Lower lobe of right lung (tissue), 2 donors: Measurements from ENCODE around the gene KIF26B. TPM values are rescaled to one million over a fixed set of nuclear protein-coding genes. Genes with fewer than 3 reads are reported as not detected.

Experiments
- ATAC-seq, 2 donors: fragments of 200-7000 bp; cut with Tn5 transposase; one replicate each; pipeline ENCODE4 v1.9.1; 2020 to 2022; ENCODE audit warnings: mild to moderate bottlenecking in 2 of 2, moderate library complexity in 2 of 2
- DNase-seq: peaks from one replicate; pipeline ENCODE4 v3.0.0-alpha.2; 2020
- H3K27ac ChIP-seq: fragments of 200-600 bp; one replicate; pipeline ENCODE4 v1.8.0; 2022
- H3K27me3 ChIP-seq: fragments of 200-600 bp; one replicate; pipeline ENCODE4 v1.8.0; 2022; ENCODE audit warnings: low read depth
- H3K36me3 ChIP-seq: fragments of 200-600 bp; one replicate; pipeline ENCODE4 v1.8.0; 2022; ENCODE audit warnings: mild to moderate bottlenecking
- H3K4me1 ChIP-seq: fragments of 200-600 bp; one replicate; pipeline ENCODE4 v1.8.0; 2022
- H3K4me3 ChIP-seq: fragments of 200-600 bp; one replicate; pipeline ENCODE4 v1.8.0; 2022; ENCODE audit warnings: mild to moderate bottlenecking
- H3K9me3 ChIP-seq: fragments of 200-600 bp; one replicate; pipeline ENCODE4 v1.8.0; 2022
- CTCF ChIP-seq: fragments of 200-600 bp; IDR thresholded peaks from one replicate; pipeline ENCODE4 v1.8.0; 2022; ENCODE audit warnings: antibody characterized with exemption, mild to moderate bottlenecking
- intact Hi-C: fragments of 100-400 bp; cut with DNase I; formaldehyde crosslinking; loops from one replicate; pipeline ENCODE4 v1.11.0; 2022
- total RNA-seq: library from RNA; stranded (reverse); fragmentation: NEBNext Ultra II Directional; extraction: Animal tissue kit (Norgen Biotek cat#: 25700); gene quantifications from one replicate; pipeline ENCODE4 v1.2.1, GENCODE V29; 2021
- donor health status: DM: no; HTN: yes; CAD: no; lungs with severe emphysema.

Gene KIF26B
- total RNA-seq, 1 donor from 2014 or later = 1.2 TPM

DNA sequence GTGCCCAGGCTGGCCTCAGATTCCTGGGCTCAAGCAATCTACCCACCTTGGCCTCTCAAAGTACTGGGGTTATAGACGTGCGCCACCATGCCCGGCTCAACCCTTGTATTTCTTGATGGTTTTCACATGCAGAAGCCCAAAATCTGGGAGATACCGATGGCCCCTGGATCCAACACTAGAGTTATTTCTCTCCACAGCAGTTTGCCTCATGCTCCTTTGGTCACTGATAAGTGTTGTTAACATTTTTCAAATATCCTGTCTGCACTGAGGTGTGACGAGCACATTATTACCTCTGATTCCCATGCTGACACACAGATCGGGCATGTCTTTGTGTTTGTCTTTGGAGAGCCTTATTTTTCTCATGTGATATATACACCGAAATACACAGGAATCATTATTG lies 107.0 kb downstream of the KIF26B start:
- no peaks in the 10 kb centered on the region for H3K36me3 ChIP-seq
- no peaks in the 10 kb centered on the region for H3K9me3 ChIP-seq
- no peak for ATAC-seq
- no peak for TF ChIP-seq CTCF
- H3K27me3 ChIP-seq = no peaks in the 10 kb centered on the region
- DNase-seq = no peak
- no peak overlapping the region for H3K27ac ChIP-seq
- no peak overlapping the region for H3K4me3 ChIP-seq
- H3K4me1 ChIP-seq = peaks cover 12% of the 10 kb centered on the region
- intact Hi-C loops = no loop called here

GRCh38 chr1:245263529-245264095 lies 108.8 kb downstream of the KIF26B start:
- Histone ChIP-seq H3K36me3 (no peaks in the 10 kb centered on the region), H3K9me3 (no peaks in the 10 kb centered on the region), H3K27ac (no peak overlapping the region), H3K4me1 (peaks cover 4% of the 10 kb centered on the region), H3K4me3 (no peak overlapping the region), H3K27me3 (no peaks in the 10 kb centered on the region)
- intact Hi-C loops = no loop called here
- ATAC-seq = no peak
- no peak for DNase-seq
- no peak for TF ChIP-seq CTCF

DNA sequence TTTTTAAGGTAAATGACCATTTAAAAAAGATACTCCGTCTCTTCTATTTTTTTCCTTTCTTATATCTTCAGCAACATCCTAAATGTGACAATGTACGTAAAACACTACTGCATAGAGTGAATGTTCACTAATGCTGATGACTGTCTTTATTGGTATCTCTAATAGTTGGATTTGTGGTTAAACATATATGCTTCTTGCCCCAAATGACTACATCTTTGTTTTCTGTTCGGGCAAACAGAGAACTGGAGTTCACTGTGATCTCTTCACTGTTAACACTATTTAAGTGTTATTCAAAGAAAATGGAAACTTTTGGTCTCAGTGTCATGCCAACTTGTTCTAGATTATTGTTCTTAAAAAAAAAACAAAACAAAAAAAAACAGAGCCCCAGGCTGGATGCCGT lies 109.4 kb downstream of the KIF26B start:
- no peak overlapping the region for H3K27ac ChIP-seq
- H3K9me3 ChIP-seq = no peaks in the 10 kb centered on the region
- ATAC-seq (no peak), DNase-seq (no peak)
- no peak for TF ChIP-seq CTCF
- intact Hi-C loops = no loop called here
- H3K4me3 ChIP-seq = no peak overlapping the region
- H3K4me1 ChIP-seq = no peaks in the 10 kb centered on the region
- H3K36me3 ChIP-seq = no peaks in the 10 kb centered on the region
- H3K27me3 ChIP-seq = no peaks in the 10 kb centered on the region

- Histone ChIP-seq H3K9me3 (peaks cover 5% of the 10 kb centered on the region), H3K27me3 (no peaks in the 10 kb centered on the region), H3K4me1 (no peaks in the 10 kb centered on the region), H3K4me3 (no peak overlapping the region), H3K36me3 (no peaks in the 10 kb centered on the region), H3K27ac (no peak overlapping the region)
- intact Hi-C loops = no loop called here
- ATAC-seq = no peak
- TF ChIP-seq CTCF = no peak
- DNase-seq = no peak
Measured at GRCh38 chr1:245266105-245266504, 111.3 kb downstream of the KIF26B start.

- TF ChIP-seq CTCF = no peak
Measured at GRCh38 chr1:245270063-245270462, 115.3 kb downstream of the KIF26B start.

DNA sequence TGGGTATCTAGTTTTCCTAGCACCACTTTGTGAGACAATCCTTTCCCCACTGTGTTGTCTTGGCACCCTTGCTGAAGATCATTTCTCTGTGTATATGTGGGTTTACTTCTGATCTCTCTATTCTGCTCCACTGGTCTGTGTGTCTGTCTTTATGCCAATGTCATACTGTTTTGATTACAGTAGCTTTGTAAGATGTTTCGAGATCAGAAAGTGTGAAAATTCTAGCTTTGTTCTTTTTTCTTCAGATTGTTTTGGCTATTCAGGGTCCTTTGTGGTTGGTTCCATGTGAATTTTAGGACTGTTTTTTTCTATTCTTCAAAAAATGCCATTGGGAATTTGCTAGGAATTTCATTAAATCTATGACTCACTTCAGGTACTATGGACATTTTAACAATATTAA lies 116.2 kb downstream of the KIF26B start:
- H3K4me1 ChIP-seq = no peaks in the 10 kb centered on the region
- H3K36me3 ChIP-seq = no peaks in the 10 kb centered on the region
- no peak for TF ChIP-seq CTCF
- peaks cover 6% of the 10 kb centered on the region for H3K9me3 ChIP-seq
- ATAC-seq (no peak), DNase-seq (no peak)
- H3K4me3 ChIP-seq = no peak overlapping the region
- no peak overlapping the region for H3K27ac ChIP-seq
- intact Hi-C loops = no loop called here
- H3K27me3 ChIP-seq = no peaks in the 10 kb centered on the region

More at GRCh38 chr1:245270063-245270462, 115.3 kb downstream of the KIF26B start:
- H3K36me3 ChIP-seq = no peaks in the 10 kb centered on the region
- intact Hi-C loops = no loop called here
- ATAC-seq = no peak
- no peak overlapping the region for H3K27ac ChIP-seq
- no peak overlapping the region for H3K4me3 ChIP-seq
- H3K4me1 ChIP-seq = no peaks in the 10 kb centered on the region
- no peaks in the 10 kb centered on the region for H3K27me3 ChIP-seq
- no peak for DNase-seq
- peaks cover 6% of the 10 kb centered on the region for H3K9me3 ChIP-seq
